Endothelial cell of umbilical vein (primary cell): ENCODE data around the gene DBP. TPM values are rescaled to one million over a fixed set of nuclear protein-coding genes. Genes with fewer than 3 reads are reported as not detected.

Experiments
- BruUV-seq: library from RNA; stranded (reverse); fragments of 400-500 nt; replicated peaks from 2 replicates; lab custom pipeline; 2021; lab: Mats Ljungman, UMichigan
- CTCF ChIA-PET: fragments of 300-600, 350-600 bp; sonication (Branson Sonifier 250); formaldehyde crosslinking; loops from one replicate; lab custom pipeline; 2021; ENCODE audit warnings: antibody characterized with exemption, inconsistent platforms; lab: Charles Lee
- POLR2A ChIA-PET: fragments of 300-600, 350-600 bp; sonication (Branson Sonifier 250); formaldehyde crosslinking; loops from one replicate; lab custom pipeline; 2021; ENCODE audit warnings: antibody characterized with exemption, inconsistent platforms; lab: Charles Lee
- DNase-seq: peaks from one replicate; pipeline ENCODE4 v3.0.0-alpha.2; 2011; ENCODE audit warnings: low read depth, low spot score
- FAIRE-seq: peaks from 2 replicates; lab custom pipeline; 2011; peaks lifted over from hg19 to GRCh38; lab: Jason Lieb, UNC
- H2AFZ ChIP-seq: 2 replicates; pipeline ENCODE4 v1.6.0; 2012; ENCODE audit warnings: low read depth, low read length, control low read depth, inconsistent platforms
- H3K27ac ChIP-seq: 2 replicates; pipeline ENCODE4 v1.5.1; 2011; ENCODE audit warnings: low read depth, mild to moderate bottlenecking, control low read depth, low read length, moderate library complexity; ENCODE audit not compliant: insufficient read depth
- H3K27me3 ChIP-seq, 2 experiments: 2 replicates each; pipeline versions ENCODE4 v1.6.0 to v1.6.1; 2011; ENCODE audit warnings: low read length in 2 of 2, mixed read lengths in 1 of 2; ENCODE audit not compliant: control insufficient read depth in 2 of 2, insufficient read depth in 2 of 2
- H3K36me3 ChIP-seq, 2 experiments: 2 replicates in 1 of 2; 3 replicates in 1 of 2; pipeline ENCODE4 v1.5.1; 2011; ENCODE audit warnings: low read length in 2 of 2, mild to moderate bottlenecking in 1 of 2, moderate library complexity in 1 of 2; ENCODE audit not compliant: control insufficient read depth in 2 of 2, insufficient read depth in 2 of 2; ENCODE audit errors: extremely low read depth in 1 of 2
- H3K4me1 ChIP-seq: 3 replicates; pipeline ENCODE4 v1.5.1; 2011; ENCODE audit warnings: mild to moderate bottlenecking, low read length; ENCODE audit not compliant: control insufficient read depth, insufficient read depth; ENCODE audit errors: extremely low read depth
- H3K4me2 ChIP-seq: 2 replicates; pipeline ENCODE4 v1.6.1; 2011; ENCODE audit warnings: low read length, control low read depth, mixed read lengths; ENCODE audit not compliant: insufficient read depth
- H3K4me3 ChIP-seq, 3 experiments: fragments of 200-600 bp in 1 of 3; sonication (generic), shearing (Covaris generic) in 1 of 3; replicated peaks in 1 of 3; 2 replicates each; pipeline ENCODE4 v1.5.1; 2011 to 2016; ENCODE audit warnings: control low read depth in 3 of 3, low read length in 3 of 3, mild to moderate bottlenecking in 2 of 3, inconsistent platforms in 1 of 3, low read depth in 1 of 3, moderate library complexity in 1 of 3; ENCODE audit not compliant: insufficient read depth in 1 of 3
- H3K79me2 ChIP-seq: 2 replicates; pipeline ENCODE4 v1.6.0; 2012; ENCODE audit warnings: low read length, inconsistent platforms; ENCODE audit not compliant: control insufficient read depth, insufficient read depth
- H3K9ac ChIP-seq: replicated peaks from 2 replicates; pipeline ENCODE3; 2011; ENCODE audit warnings: low read length, control low read depth; ENCODE audit not compliant: insufficient read depth; ENCODE audit errors: extremely low read depth
- H3K9me1 ChIP-seq: replicated peaks from 3 replicates; pipeline ENCODE4 v1.6.0; 2011; ENCODE audit warnings: mild to moderate bottlenecking, low read length; ENCODE audit not compliant: control insufficient read depth, insufficient read depth; ENCODE audit errors: extremely low read depth
- H3K9me3 ChIP-seq: replicated peaks from 2 replicates; pipeline ENCODE4 v1.5.1; 2012; ENCODE audit warnings: low read length, inconsistent platforms; ENCODE audit not compliant: control insufficient read depth, insufficient read depth
- H4K20me1 ChIP-seq: replicated peaks from 2 replicates; pipeline ENCODE3; 2011; ENCODE audit warnings: mild to moderate bottlenecking, low read length; ENCODE audit not compliant: control insufficient read depth, insufficient read depth; ENCODE audit errors: extremely low read depth
- EZH2 ChIP-seq: IDR thresholded peaks from 2 replicates; pipeline ENCODE4 v1.6.1; 2012; ENCODE audit warnings: borderline replicate concordance, low read depth, mild to moderate bottlenecking, moderate library complexity, low read length, inconsistent platforms; ENCODE audit not compliant: severe bottlenecking
- FOS ChIP-seq: IDR thresholded peaks from 2 replicates; pipeline ENCODE4 v1.6.1; 2011; ENCODE audit warnings: mild to moderate bottlenecking, low read length, moderate library complexity, borderline replicate concordance; ENCODE audit not compliant: insufficient read depth
- GATA2 ChIP-seq: IDR thresholded peaks from 2 replicates; pipeline ENCODE4 v1.7.0; 2011; ENCODE audit warnings: low read depth, mild to moderate bottlenecking, moderate library complexity, mixed read lengths, low read length; ENCODE audit not compliant: insufficient read length, insufficient read depth
- JUN ChIP-seq: IDR thresholded peaks from 2 replicates; pipeline ENCODE4 v1.6.1; 2011; ENCODE audit warnings: borderline replicate concordance, low read depth; ENCODE audit not compliant: insufficient read length, insufficient read depth
- MYC ChIP-seq: IDR thresholded peaks from one replicate; pipeline ENCODE4 v1.6.1; 2011; ENCODE audit warnings: mild to moderate bottlenecking, low read depth, low read length
- POLR2A ChIP-seq: IDR thresholded peaks from 2 replicates; pipeline ENCODE4 v1.6.1; 2012; ENCODE audit warnings: low read depth, mild to moderate bottlenecking, control low read depth, low read length
- POLR2AphosphoS5 ChIP-seq: IDR thresholded peaks from 2 replicates; pipeline ENCODE4 v1.6.1; 2012; ENCODE audit warnings: low read depth, mild to moderate bottlenecking, control low read depth, low read length, moderate library complexity; ENCODE audit not compliant: insufficient read depth
- dilution Hi-C: fragments of 300-500 bp; cut with MboI; formaldehyde crosslinking; loops from one replicate; pipeline ENCODE4 v1.15.0; 2019; ENCODE audit warnings: low sequenced_read_pairs; ENCODE audit not compliant: extremely low pct_ligation_motif_present
- intact Hi-C: fragments of 100-400 bp; cut with micrococcal nuclease; formaldehyde crosslinking; loops from one replicate; pipeline ENCODE4 v1.10.0; 2022
- polyA plus RNA-seq, 4 experiments: library from polyadenylated mRNA; depleted of rRNA in 3 of 4; stranded (reverse) in 3 of 4; unstranded in 1 of 4; fragments of >200 nt; gene quantifications; 2 replicates each; pipeline versions ENCODE4 v1.2.1 to v1.2.3, GENCODE V29; 2011 to 2012; ENCODE audit warnings: missing spikeins in 1 of 4
- total RNA-seq: library from RNA; stranded (reverse); gene quantifications from 2 replicates; pipeline ENCODE4 v1.2.3, GENCODE V29; 2021
- TF ChIP-seq, protein P1 (sequence below), 2 donors: IDR thresholded peaks; 1 replicate in 1 of 2; 2 replicates in 1 of 2; pipeline ENCODE4 v1.5.1; 2011; ENCODE audit warnings: low read length in 2 of 2, mild to moderate bottlenecking in 2 of 2, moderate library complexity in 2 of 2, control low read depth in 1 of 2, inconsistent platforms in 1 of 2, low read depth in 1 of 2; ENCODE audit not compliant: insufficient read depth in 1 of 2; ENCODE audit errors: extremely low read depth in 1 of 2
- TF ChIP-seq, protein P2 (sequence below): IDR thresholded peaks from 2 replicates; pipeline ENCODE4 v1.6.1; 2011; ENCODE audit not compliant: insufficient read depth, insufficient read length

The DBP gene
- total and polyA plus RNA-seq, 2 donors (not counting 3 experiments of a cell fraction or from before 2014, with no cell fraction given), result 1.5 to 1.8 TPM

DNA sequence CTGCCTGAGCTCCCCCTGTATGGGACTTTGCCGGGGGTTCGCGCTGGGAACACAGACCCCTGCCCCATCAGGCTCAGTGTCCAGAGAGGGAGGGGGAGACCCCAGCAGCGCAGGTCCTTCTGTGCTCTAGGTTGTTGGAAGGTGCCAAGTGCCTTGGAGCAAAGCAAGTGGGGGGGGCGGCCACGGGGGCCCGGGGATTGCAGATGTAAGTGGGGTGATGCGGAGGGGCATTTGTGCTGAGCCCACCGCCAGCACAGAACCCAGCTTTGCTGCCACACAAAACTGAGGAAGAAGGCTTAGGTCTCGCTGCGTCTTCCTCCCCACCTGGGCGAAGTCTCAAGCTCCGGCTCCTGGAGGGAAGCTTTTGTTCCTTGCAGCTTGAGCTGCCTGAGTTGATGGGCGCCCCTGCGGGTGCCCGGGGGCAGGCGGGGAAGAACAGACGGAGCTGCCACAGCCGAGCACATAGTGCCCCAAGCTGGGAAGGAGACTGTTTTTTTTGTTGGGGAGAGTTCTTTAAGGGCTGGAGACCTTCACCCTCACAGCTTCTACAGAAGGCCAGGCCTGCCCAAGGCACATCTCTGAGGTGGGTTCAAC, 37.1 kb upstream of the DBP start:
- Histone ChIP-seq H3K4me2 (no peak overlapping the region), H2AFZ (peak overlapping the region; percentile 41), H3K27ac (no peak overlapping the region), H3K9me3 (no peaks in the 10 kb centered on the region), H3K36me3 (no peaks in the 10 kb centered on the region), H3K4me3 (no peak overlapping the region), H3K9me1 (no peaks in the 10 kb centered on the region), H3K4me1 (no peaks in the 10 kb centered on the region), H3K9ac (no peak overlapping the region), H3K79me2 (no peaks in the 10 kb centered on the region), H4K20me1 (no peaks in the 10 kb centered on the region), H3K27me3 (no peaks in the 10 kb centered on the region)
- CTCF ChIA-PET, result interaction anchor here (0.6 to 3.6 kb wide), 20 partner anchors 8 to 168 kb away, joined by 3 to 54 read pairs (median 10); partner anchors contain the start of genes CA11, HSD17B14, IZUMO1 and RASIP1
- DNase-seq (no peak), FAIRE-seq (no peak)
- no peak for TF ChIP-seq JUN
- no peak for TF ChIP-seq POLR2A
- TF ChIP-seq, protein P1, sequence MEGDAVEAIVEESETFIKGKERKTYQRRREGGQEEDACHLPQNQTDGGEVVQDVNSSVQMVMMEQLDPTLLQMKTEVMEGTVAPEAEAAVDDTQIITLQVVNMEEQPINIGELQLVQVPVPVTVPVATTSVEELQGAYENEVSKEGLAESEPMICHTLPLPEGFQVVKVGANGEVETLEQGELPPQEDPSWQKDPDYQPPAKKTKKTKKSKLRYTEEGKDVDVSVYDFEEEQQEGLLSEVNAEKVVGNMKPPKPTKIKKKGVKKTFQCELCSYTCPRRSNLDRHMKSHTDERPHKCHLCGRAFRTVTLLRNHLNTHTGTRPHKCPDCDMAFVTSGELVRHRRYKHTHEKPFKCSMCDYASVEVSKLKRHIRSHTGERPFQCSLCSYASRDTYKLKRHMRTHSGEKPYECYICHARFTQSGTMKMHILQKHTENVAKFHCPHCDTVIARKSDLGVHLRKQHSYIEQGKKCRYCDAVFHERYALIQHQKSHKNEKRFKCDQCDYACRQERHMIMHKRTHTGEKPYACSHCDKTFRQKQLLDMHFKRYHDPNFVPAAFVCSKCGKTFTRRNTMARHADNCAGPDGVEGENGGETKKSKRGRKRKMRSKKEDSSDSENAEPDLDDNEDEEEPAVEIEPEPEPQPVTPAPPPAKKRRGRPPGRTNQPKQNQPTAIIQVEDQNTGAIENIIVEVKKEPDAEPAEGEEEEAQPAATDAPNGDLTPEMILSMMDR (IDR thresholded peaks at IDR 0.05; ENCODE audit: extremely low read depth in 1 of 2, insufficient read depth in 1 of 2, low read depth in 1 of 2, low read length in 2 of 2), result no peak
- no peak for TF ChIP-seq FOS
- TF ChIP-seq, protein P2, sequence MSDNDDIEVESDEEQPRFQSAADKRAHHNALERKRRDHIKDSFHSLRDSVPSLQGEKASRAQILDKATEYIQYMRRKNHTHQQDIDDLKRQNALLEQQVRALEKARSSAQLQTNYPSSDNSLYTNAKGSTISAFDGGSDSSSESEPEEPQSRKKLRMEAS, result no peak
- TF ChIP-seq GATA2, result no peak
- TF ChIP-seq MYC, result no peak
- no peak for TF ChIP-seq POLR2AphosphoS5
- no peak for TF ChIP-seq EZH2
- POLR2A ChIA-PET, result no interaction called here
- no TSS peak for BruUV-seq
- intact Hi-C loops (loop anchor here (2.0 kb wide), 1 partner anchor 114 kb away; no protein-coding TSS in a partner anchor), dilution Hi-C loops (no loop called here)
